ENCODE measurements around the gene EXOC2.

Gene EXOC2

GRCh38 chr6:470051-470900 lies 222.7 kb downstream of the EXOC2 start:
- peaks cover 47% of the 10 kb centered on the region for H3K27me3 ChIP-seq (ENCODE audit: control insufficient read depth, low read length)
- no peaks in the 10 kb centered on the region for H3K79me2 ChIP-seq (ENCODE audit: control insufficient read depth, low read length)

GRCh38 chr6:467671-468082 lies 225.3 kb downstream of the EXOC2 start:
- no peak overlapping the region for H3K27ac ChIP-seq (ENCODE audit: low read depth, low read length)
- peaks cover 26% of the 10 kb centered on the region for H3K27me3 ChIP-seq (ENCODE audit: control insufficient read depth, low read length)
- H3K79me2 ChIP-seq (ENCODE audit: control insufficient read depth, low read length): no peaks in the 10 kb centered on the region
- H3K4me3 ChIP-seq (ENCODE audit: low read length): no peak overlapping the region
- no peaks in the 10 kb centered on the region for H3K36me3 ChIP-seq (ENCODE audit: control insufficient read depth, low read length)
- no peaks in the 10 kb centered on the region for H3K9me3 ChIP-seq (ENCODE audit: control insufficient read depth, insufficient read depth, low read length)
- TF ChIP-seq EZH2phosphoT487 (IDR thresholded peaks at IDR 0.05; ENCODE audit: borderline replicate concordance, low read length) (no peak), CTCF (IDR thresholded peaks at IDR 0.05; ENCODE audit: low read depth, low read length, poor library complexity, severe bottlenecking) (no peak)
- no peak overlapping the region for H3K4me2 ChIP-seq (ENCODE audit: low read length)
- no peaks in the 10 kb centered on the region for H3K4me1 ChIP-seq (ENCODE audit: control insufficient read depth, low read length)
- H4K20me1 ChIP-seq (ENCODE audit: control insufficient read depth, insufficient read depth, low read depth, low read length): no peaks in the 10 kb centered on the region
- no peaks in the 10 kb centered on the region for H3K9me2 ChIP-seq (replicated peaks; ENCODE audit: control insufficient read depth, low read length)
- no peaks in the 10 kb centered on the region for H3F3A ChIP-seq (ENCODE audit: control insufficient read depth, insufficient read depth)

More at GRCh38 chr6:470051-470900, 222.7 kb downstream of the EXOC2 start:
- no peaks in the 10 kb centered on the region for H3K36me3 ChIP-seq (ENCODE audit: control insufficient read depth, low read length)
- no peaks in the 10 kb centered on the region for H3F3A ChIP-seq (ENCODE audit: control insufficient read depth, insufficient read depth)
- no peaks in the 10 kb centered on the region for H3K9me3 ChIP-seq (ENCODE audit: control insufficient read depth, insufficient read depth, low read length)
- no peak overlapping the region for H3K27ac ChIP-seq (ENCODE audit: low read depth, low read length)
- H3K4me2 ChIP-seq (ENCODE audit: low read length): no peak overlapping the region
- no peaks in the 10 kb centered on the region for H3K9me2 ChIP-seq (replicated peaks; ENCODE audit: control insufficient read depth, low read length)
- H3K4me1 ChIP-seq (ENCODE audit: control insufficient read depth, low read length): peaks cover 8% of the 10 kb centered on the region
- 0 out of 2 replicates have a peak, but pooled peaks have one; percentile 56 for TF ChIP-seq EZH2phosphoT487 (IDR thresholded peaks at IDR 0.05; ENCODE audit: borderline replicate concordance, low read length)
- TF ChIP-seq CTCF (IDR thresholded peaks at IDR 0.05; ENCODE audit: low read depth, low read length, poor library complexity, severe bottlenecking): no peak
- no peak overlapping the region for H3K4me3 ChIP-seq (ENCODE audit: low read length)
- H4K20me1 ChIP-seq (ENCODE audit: control insufficient read depth, insufficient read depth, low read depth, low read length): no peaks in the 10 kb centered on the region

GRCh38 chr6:467111-467510 lies 225.8 kb downstream of the EXOC2 start:
- Histone ChIP-seq H3K9me2 (replicated peaks; ENCODE audit: control insufficient read depth, low read length) (no peaks in the 10 kb centered on the region), H3K36me3 (ENCODE audit: control insufficient read depth, low read length) (no peaks in the 10 kb centered on the region), H3K79me2 (ENCODE audit: control insufficient read depth, low read length) (no peaks in the 10 kb centered on the region), H3K4me2 (ENCODE audit: low read length) (no peak overlapping the region), H3K27me3 (ENCODE audit: control insufficient read depth, low read length) (peaks cover 26% of the 10 kb centered on the region), H3F3A (ENCODE audit: control insufficient read depth, insufficient read depth) (no peaks in the 10 kb centered on the region), H3K4me1 (ENCODE audit: control insufficient read depth, low read length) (no peaks in the 10 kb centered on the region), H3K27ac (ENCODE audit: low read depth, low read length) (no peak overlapping the region), H4K20me1 (ENCODE audit: control insufficient read depth, insufficient read depth, low read depth, low read length) (no peaks in the 10 kb centered on the region), H3K9me3 (ENCODE audit: control insufficient read depth, insufficient read depth, low read length) (no peaks in the 10 kb centered on the region), H3K4me3 (ENCODE audit: low read length) (no peak overlapping the region)
- TF ChIP-seq EZH2phosphoT487 (IDR thresholded peaks at IDR 0.05; ENCODE audit: borderline replicate concordance, low read length): no peak
- no peak for TF ChIP-seq CTCF (IDR thresholded peaks at IDR 0.05; ENCODE audit: low read depth, low read length, poor library complexity, severe bottlenecking)

All from DOHH2 (cell line).